HCT116 (cell line): ENCODE results near the gene POLN. TPM values are rescaled to one million over a fixed set of nuclear protein-coding genes. Genes with fewer than 3 reads are reported as not detected.

ENCODE experiments used
- ATAC-seq: fragments of 200-7000 bp; cut with Tn5 transposase; 2 replicates; pipeline ENCODE4 v1.9.1; 2020; ENCODE audit warnings: mild to moderate bottlenecking, moderate library complexity
- BruUV-seq: library from RNA; stranded (reverse); fragments of 400-500 nt; replicated peaks from 2 replicates; lab custom pipeline; 2021; lab: Mats Ljungman, UMichigan
- CTCF ChIA-PET: fragments of 300-600 bp; sonication (Branson Sonifier 250); formaldehyde crosslinking; loops from one replicate; lab custom pipeline; 2021; ENCODE audit warnings: antibody characterized with exemption; lab: Charles Lee
- POLR2A ChIA-PET: fragments of 300-600, 350-600 bp; sonication (Branson Sonifier 250); formaldehyde crosslinking; loops from one replicate; lab custom pipeline; 2021; ENCODE audit warnings: antibody characterized with exemption; lab: Charles Lee
- RAD21 ChIA-PET, 2 experiments: fragments of 300-600 bp; sonication (Branson Sonifier 250); formaldehyde crosslinking; loops; one replicate each; lab custom pipeline; 2023; ENCODE audit warnings: low total read pairs in 2 of 2; ENCODE audit not compliant: uncharacterized antibody in 2 of 2, unreplicated experiment in 2 of 2, low non-redundant PET in 1 of 2; lab: Charles Lee
- DNase-seq: peaks from one replicate; pipeline ENCODE4 v3.0.0-alpha.2; 2010; ENCODE audit warnings: low read depth, low spot score
- H2AFZ ChIP-seq: fragments of 200-600 bp; shearing (Covaris generic), sonication (generic); 2 replicates; pipeline ENCODE4 v1.6.1; 2017; ENCODE audit warnings: low read depth, mixed run types, mixed read lengths, antibody characterized with exemption, low read length; ENCODE audit not compliant: poor library complexity, severe bottlenecking
- H3K27ac ChIP-seq: 2 replicates; pipeline ENCODE4 v1.5.1; 2012; ENCODE audit warnings: low read depth, low read length
- H3K27me3 ChIP-seq: fragments of 200-600 bp; sonication (generic); 2 replicates; pipeline ENCODE4 v1.6.1; 2016; ENCODE audit warnings: mixed run types, low read length, mixed read lengths; ENCODE audit not compliant: insufficient read depth
- H3K36me3 ChIP-seq, 2 experiments: fragments of 200-500 bp in 1 of 2; fragments of 200-600 bp in 1 of 2; sonication (Bioruptor generic) in 1 of 2; sonication (generic) in 1 of 2; 2 replicates each; pipeline versions ENCODE4 v1.5.1 to v1.6.1; 2014 to 2016; ENCODE audit warnings: low read length in 2 of 2, inconsistent platforms in 1 of 2, mixed read lengths in 1 of 2, mixed run types in 1 of 2; ENCODE audit not compliant: insufficient read depth in 2 of 2, control insufficient read depth in 1 of 2
- H3K4me1 ChIP-seq, 2 experiments: fragments of 200-600 bp in 1 of 2; sonication (generic) in 1 of 2; 2 replicates each; pipeline versions ENCODE4 v1.5.1 to v1.6.1; 2012 to 2017; ENCODE audit warnings: low read length in 2 of 2, inconsistent platforms in 1 of 2, mild to moderate bottlenecking in 1 of 2, mixed read lengths in 1 of 2, mixed run types in 1 of 2, moderate library complexity in 1 of 2; ENCODE audit not compliant: insufficient read depth in 2 of 2, control insufficient read depth in 1 of 2
- H3K4me2 ChIP-seq: fragments of 200-600 bp; sonication (generic); 2 replicates; pipeline ENCODE4 v1.6.1; 2017; ENCODE audit warnings: mixed run types, low read length, mixed read lengths
- H3K4me3 ChIP-seq, 2 experiments: fragments of 200-600 bp in 1 of 2; sonication (generic) in 1 of 2; replicated peaks in 1 of 2; 2 replicates each; pipeline ENCODE4 v1.5.1; 2011 to 2016; ENCODE audit warnings: low read length in 2 of 2, control low read depth in 1 of 2, low read depth in 1 of 2, mild to moderate bottlenecking in 1 of 2, mixed read lengths in 1 of 2, mixed run types in 1 of 2
- H3K79me2 ChIP-seq: fragments of 200-600 bp; sonication (generic); 2 replicates; pipeline ENCODE4 v1.6.1; 2017; ENCODE audit warnings: mild to moderate bottlenecking, mixed run types, low read length, moderate library complexity, mixed read lengths; ENCODE audit not compliant: insufficient read depth
- H3K9ac ChIP-seq: fragments of 200-600 bp; sonication (generic); 2 replicates; pipeline ENCODE4 v1.6.1; 2016; ENCODE audit warnings: low read length, mixed read lengths
- H3K9me2 ChIP-seq: fragments of 200-600 bp; sonication (generic), shearing (Covaris generic); 2 replicates; pipeline ENCODE4 v1.6.1; 2017; ENCODE audit warnings: mixed run types, mild to moderate bottlenecking, moderate library complexity; ENCODE audit not compliant: insufficient read depth
- H3K9me3 ChIP-seq, 2 experiments: fragments of 200-500 bp in 1 of 2; fragments of 200-600 bp in 1 of 2; sonication (Bioruptor generic) in 1 of 2; sonication (generic) in 1 of 2; 2 replicates each; pipeline ENCODE4 v1.6.1; 2014 to 2017; ENCODE audit warnings: low read length in 2 of 2, mixed read lengths in 2 of 2, inconsistent platforms in 1 of 2, low read depth in 1 of 2, mild to moderate bottlenecking in 1 of 2, mixed run types in 1 of 2, moderate library complexity in 1 of 2; ENCODE audit not compliant: control insufficient read depth in 1 of 2, insufficient read depth in 1 of 2
- H4K20me1 ChIP-seq: fragments of 200-600 bp; sonication (generic), shearing (Covaris generic); 2 replicates; pipeline ENCODE4 v1.6.1; 2017; ENCODE audit warnings: mixed run types, mild to moderate bottlenecking, moderate library complexity; ENCODE audit not compliant: insufficient read depth
- CBX3 ChIP-seq: IDR thresholded peaks from 2 replicates; pipeline ENCODE4 v1.6.1; 2012; ENCODE audit warnings: low read depth
- EGR1 ChIP-seq: IDR thresholded peaks from 2 replicates; pipeline ENCODE4 v1.6.1; 2012; ENCODE audit warnings: low read depth
- EZH2phosphoT487 ChIP-seq: fragments of 200-600 bp; IDR thresholded peaks from 2 replicates; pipeline ENCODE4 v1.6.1; 2018; ENCODE audit warnings: antibody characterized with exemption, borderline replicate concordance
- FOSL1 ChIP-seq: IDR thresholded peaks from 2 replicates; pipeline ENCODE4 v1.6.1; 2012; ENCODE audit warnings: low read depth
- JUND ChIP-seq: IDR thresholded peaks from 2 replicates; pipeline ENCODE4 v1.6.1; 2012
- POLR2A ChIP-seq: IDR thresholded peaks from 2 replicates; pipeline ENCODE4 v1.7.0; 2011; ENCODE audit warnings: borderline replicate concordance; ENCODE audit not compliant: insufficient read depth, insufficient read length; ENCODE audit errors: extremely low read depth
- SIN3A ChIP-seq: IDR thresholded peaks from 2 replicates; pipeline ENCODE4 v1.6.1; 2012; ENCODE audit warnings: low read depth
- SP1 ChIP-seq: IDR thresholded peaks from 2 replicates; pipeline ENCODE4 v1.6.1; 2012; ENCODE audit warnings: low read depth
- SRF ChIP-seq: IDR thresholded peaks from 2 replicates; pipeline ENCODE4 v1.6.1; 2012; ENCODE audit warnings: low read depth
- TCF7L2 ChIP-seq: IDR thresholded peaks from 2 replicates; pipeline ENCODE4 v1.7.0; 2011; ENCODE audit warnings: borderline replicate concordance, inconsistent platforms; ENCODE audit not compliant: insufficient read depth, insufficient read length; ENCODE audit errors: extremely low read depth
- YY1 ChIP-seq: IDR thresholded peaks from 2 replicates; pipeline ENCODE4 v1.6.1; 2011; ENCODE audit warnings: low read length, low read depth, moderate library complexity, mild to moderate bottlenecking; ENCODE audit not compliant: insufficient replicate concordance; ENCODE audit errors: extremely low read depth
- ZFX ChIP-seq: fragments of 450-650 bp; IDR thresholded peaks from 2 replicates; pipeline ENCODE4 v1.6.1; 2017
- ZNF274 ChIP-seq: fragments of 200-500 bp; sonication (Bioruptor generic); IDR thresholded peaks from 2 replicates; pipeline ENCODE4 v1.6.1; 2014; ENCODE audit warnings: mild to moderate bottlenecking, low read depth, low read length, inconsistent platforms
- intact Hi-C: fragments of 100-400 bp; cut with micrococcal nuclease; formaldehyde crosslinking; loops from 2 replicates; pipeline ENCODE4 v1.10.0; 2022
- total RNA-seq: library from RNA; stranded (reverse); gene quantifications from one replicate; pipeline ENCODE4 v1.2.1, GENCODE V29; 2021; ENCODE audit not compliant: unreplicated experiment
- TF ChIP-seq, protein P1 (sequence below): IDR thresholded peaks from 2 replicates; pipeline ENCODE4 v1.6.1; 2012
- TF ChIP-seq, protein P2 (sequence below): IDR thresholded peaks from 2 replicates; pipeline ENCODE4 v1.6.1; 2012
- TF ChIP-seq, protein P3 (sequence below), 3 experiments: fragments of 200-600 bp in 1 of 3; sonication (generic) in 1 of 3; IDR thresholded peaks in 2 of 3; conservative IDR thresholded peaks in 1 of 3; 2 replicates each; pipeline ENCODE4 v1.5.1; 2012 to 2017; ENCODE audit warnings: low read depth in 2 of 3, low read length in 2 of 3, antibody characterized with exemption in 1 of 3, borderline replicate concordance in 1 of 3, control low read depth in 1 of 3, mild to moderate bottlenecking in 1 of 3, mixed read lengths in 1 of 3, mixed run types in 1 of 3, moderate library complexity in 1 of 3; ENCODE audit not compliant: insufficient read depth in 1 of 3
- TF ChIP-seq, protein P4 (sequence below): IDR thresholded peaks from 2 replicates; pipeline ENCODE4 v1.6.1; 2012; ENCODE audit warnings: low read depth

The POLN gene
- total RNA-seq, 1 experiment from 2014 or later = 3.1 TPM

DNA sequence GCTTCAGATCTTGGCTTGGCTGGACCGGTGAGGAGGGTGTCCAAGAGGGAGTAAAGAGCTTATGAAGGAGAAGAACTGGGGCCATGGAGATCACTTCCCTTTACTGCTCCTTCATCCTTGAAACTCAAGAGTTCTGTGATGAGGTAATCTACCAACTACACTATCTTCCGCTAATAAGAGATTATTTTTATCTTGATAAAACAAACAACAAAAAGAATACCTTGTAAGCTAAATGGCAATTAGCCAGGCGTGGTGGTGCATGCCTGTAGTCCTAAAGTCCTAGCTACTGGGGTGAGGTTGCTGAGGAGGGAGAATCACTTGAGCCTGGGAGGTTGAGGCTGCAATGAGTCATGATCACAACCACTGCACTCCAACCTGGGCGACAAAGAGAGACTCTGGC is 47.4 kb downstream of the POLN start:
- no peaks in the 10 kb centered on the region for H3K79me2 ChIP-seq
- H3K4me3 ChIP-seq = no peak overlapping the region
- ChIA-PET POLR2A (no interaction called here), RAD21 (no interaction called here), CTCF (no interaction called here)
- intact Hi-C loops = no loop called here
- H3K4me1 ChIP-seq = no peaks in the 10 kb centered on the region
- ATAC-seq = no peak
- H3K27me3 ChIP-seq = no peaks in the 10 kb centered on the region
- no peak overlapping the region for H3K4me2 ChIP-seq
- no peaks in the 10 kb centered on the region for H3K9me2 ChIP-seq
- no peak overlapping the region for H3K27ac ChIP-seq
- H3K9me3 ChIP-seq = no peaks in the 10 kb centered on the region
- BruUV-seq = no TSS peak
- no peak for DNase-seq
- H3K36me3 ChIP-seq = no peaks in the 10 kb centered on the region
- TF ChIP-seq, protein P1, sequence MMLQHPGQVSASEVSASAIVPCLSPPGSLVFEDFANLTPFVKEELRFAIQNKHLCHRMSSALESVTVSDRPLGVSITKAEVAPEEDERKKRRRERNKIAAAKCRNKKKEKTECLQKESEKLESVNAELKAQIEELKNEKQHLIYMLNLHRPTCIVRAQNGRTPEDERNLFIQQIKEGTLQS = no peak
- TF ChIP-seq JUND = no peak
- H2AFZ ChIP-seq = no peak overlapping the region
- H3K9ac ChIP-seq = no peak overlapping the region
- no peaks in the 10 kb centered on the region for H4K20me1 ChIP-seq

DNA sequence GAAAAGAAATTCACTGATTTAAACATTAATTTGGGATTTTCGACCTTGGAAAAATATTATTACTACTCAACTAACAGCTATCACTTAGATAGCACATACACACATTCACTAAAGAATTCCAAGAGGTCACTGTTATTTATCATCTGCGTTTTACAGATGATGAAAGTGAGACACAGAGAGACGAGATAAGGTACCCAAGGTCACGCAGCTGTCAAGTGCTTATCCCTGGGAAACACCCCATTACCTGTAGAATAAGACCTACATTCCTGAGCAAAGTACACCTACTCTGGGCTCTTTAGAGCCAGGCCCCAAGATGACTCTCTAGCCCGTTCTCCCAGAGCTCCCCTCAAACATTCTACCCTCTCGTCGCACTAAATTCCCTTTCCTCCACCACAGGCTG is 48.6 kb downstream of the POLN start:
- Histone ChIP-seq H3K36me3 (no peaks in the 10 kb centered on the region), H4K20me1 (no peaks in the 10 kb centered on the region), H3K9me3 (no peaks in the 10 kb centered on the region), H3K4me3 (no peak overlapping the region), H3K79me2 (no peaks in the 10 kb centered on the region), H3K9ac (no peak overlapping the region), H3K9me2 (no peaks in the 10 kb centered on the region), H3K27ac (no peak overlapping the region), H3K4me2 (no peak overlapping the region), H3K27me3 (no peaks in the 10 kb centered on the region), H3K4me1 (no peaks in the 10 kb centered on the region), H2AFZ (no peak overlapping the region)
- CTCF ChIA-PET = no interaction called here
- no TSS peak for BruUV-seq
- POLR2A ChIA-PET = no interaction called here
- RAD21 ChIA-PET = no interaction called here
- DNase-seq (no peak), ATAC-seq (no peak)
- intact Hi-C loops = no loop called here
- TF ChIP-seq JUND (no peak), FOSL1 (no peak), ZNF274 (no peak), SP1 (no peak), POLR2A (no peak), CBX3 (no peak), EZH2phosphoT487 (no peak), TCF7L2 (no peak), YY1 (no peak), EGR1 (no peak), SIN3A (no peak), ZFX (no peak), SRF (no peak)
- TF ChIP-seq, protein P2, sequence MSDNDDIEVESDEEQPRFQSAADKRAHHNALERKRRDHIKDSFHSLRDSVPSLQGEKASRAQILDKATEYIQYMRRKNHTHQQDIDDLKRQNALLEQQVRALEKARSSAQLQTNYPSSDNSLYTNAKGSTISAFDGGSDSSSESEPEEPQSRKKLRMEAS = no peak
- TF ChIP-seq, protein P3, sequence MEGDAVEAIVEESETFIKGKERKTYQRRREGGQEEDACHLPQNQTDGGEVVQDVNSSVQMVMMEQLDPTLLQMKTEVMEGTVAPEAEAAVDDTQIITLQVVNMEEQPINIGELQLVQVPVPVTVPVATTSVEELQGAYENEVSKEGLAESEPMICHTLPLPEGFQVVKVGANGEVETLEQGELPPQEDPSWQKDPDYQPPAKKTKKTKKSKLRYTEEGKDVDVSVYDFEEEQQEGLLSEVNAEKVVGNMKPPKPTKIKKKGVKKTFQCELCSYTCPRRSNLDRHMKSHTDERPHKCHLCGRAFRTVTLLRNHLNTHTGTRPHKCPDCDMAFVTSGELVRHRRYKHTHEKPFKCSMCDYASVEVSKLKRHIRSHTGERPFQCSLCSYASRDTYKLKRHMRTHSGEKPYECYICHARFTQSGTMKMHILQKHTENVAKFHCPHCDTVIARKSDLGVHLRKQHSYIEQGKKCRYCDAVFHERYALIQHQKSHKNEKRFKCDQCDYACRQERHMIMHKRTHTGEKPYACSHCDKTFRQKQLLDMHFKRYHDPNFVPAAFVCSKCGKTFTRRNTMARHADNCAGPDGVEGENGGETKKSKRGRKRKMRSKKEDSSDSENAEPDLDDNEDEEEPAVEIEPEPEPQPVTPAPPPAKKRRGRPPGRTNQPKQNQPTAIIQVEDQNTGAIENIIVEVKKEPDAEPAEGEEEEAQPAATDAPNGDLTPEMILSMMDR (IDR thresholded peaks at IDR 0.05 in 2 of 3, conservative IDR thresholded peaks at IDR 0.05 in 1 of 3; ENCODE audit: borderline replicate concordance in 1 of 3, insufficient read depth in 1 of 3, low read depth in 2 of 3, low read length in 2 of 3) = no peak
- TF ChIP-seq, protein P4, sequence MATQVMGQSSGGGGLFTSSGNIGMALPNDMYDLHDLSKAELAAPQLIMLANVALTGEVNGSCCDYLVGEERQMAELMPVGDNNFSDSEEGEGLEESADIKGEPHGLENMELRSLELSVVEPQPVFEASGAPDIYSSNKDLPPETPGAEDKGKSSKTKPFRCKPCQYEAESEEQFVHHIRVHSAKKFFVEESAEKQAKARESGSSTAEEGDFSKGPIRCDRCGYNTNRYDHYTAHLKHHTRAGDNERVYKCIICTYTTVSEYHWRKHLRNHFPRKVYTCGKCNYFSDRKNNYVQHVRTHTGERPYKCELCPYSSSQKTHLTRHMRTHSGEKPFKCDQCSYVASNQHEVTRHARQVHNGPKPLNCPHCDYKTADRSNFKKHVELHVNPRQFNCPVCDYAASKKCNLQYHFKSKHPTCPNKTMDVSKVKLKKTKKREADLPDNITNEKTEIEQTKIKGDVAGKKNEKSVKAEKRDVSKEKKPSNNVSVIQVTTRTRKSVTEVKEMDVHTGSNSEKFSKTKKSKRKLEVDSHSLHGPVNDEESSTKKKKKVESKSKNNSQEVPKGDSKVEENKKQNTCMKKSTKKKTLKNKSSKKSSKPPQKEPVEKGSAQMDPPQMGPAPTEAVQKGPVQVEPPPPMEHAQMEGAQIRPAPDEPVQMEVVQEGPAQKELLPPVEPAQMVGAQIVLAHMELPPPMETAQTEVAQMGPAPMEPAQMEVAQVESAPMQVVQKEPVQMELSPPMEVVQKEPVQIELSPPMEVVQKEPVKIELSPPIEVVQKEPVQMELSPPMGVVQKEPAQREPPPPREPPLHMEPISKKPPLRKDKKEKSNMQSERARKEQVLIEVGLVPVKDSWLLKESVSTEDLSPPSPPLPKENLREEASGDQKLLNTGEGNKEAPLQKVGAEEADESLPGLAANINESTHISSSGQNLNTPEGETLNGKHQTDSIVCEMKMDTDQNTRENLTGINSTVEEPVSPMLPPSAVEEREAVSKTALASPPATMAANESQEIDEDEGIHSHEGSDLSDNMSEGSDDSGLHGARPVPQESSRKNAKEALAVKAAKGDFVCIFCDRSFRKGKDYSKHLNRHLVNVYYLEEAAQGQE = no peak
